Measurements from ENCODE around the gene VAMP2.

The VAMP2 gene

GRCh38 chr17:8133941-8134340 is 28.8 kb downstream of the VAMP2 start:
- no peak for TF ChIP-seq EZH2phosphoT487 (conservative IDR thresholded peaks at IDR 0.05; ENCODE audit: low read length)
- no peak for TF ChIP-seq CTCF (IDR thresholded peaks at IDR 0.05; ENCODE audit: insufficient read depth, low read length, poor library complexity, severe bottlenecking)
- Histone ChIP-seq H3K9me2 (replicated peaks; ENCODE audit: insufficient read depth, low read length) (no peaks in the 10 kb centered on the region), H3K4me2 (ENCODE audit: low read depth, low read length, poor library complexity, severe bottlenecking) (no peak overlapping the region), H3K79me2 (ENCODE audit: insufficient read depth, low read length) (no peaks in the 10 kb centered on the region), H3K9me3 (ENCODE audit: insufficient read depth, low read length) (no peaks in the 10 kb centered on the region), H3K27ac (ENCODE audit: low read depth, low read length) (no peak overlapping the region), H2AFZ (ENCODE audit: low read depth, low read length, severe bottlenecking) (no peak overlapping the region), H3K4me3 (ENCODE audit: insufficient read depth, low read length, poor library complexity, severe bottlenecking) (no peak overlapping the region), H3F3A (ENCODE audit: insufficient read depth) (no peaks in the 10 kb centered on the region), H3K9ac (ENCODE audit: low read length) (no peak overlapping the region), H4K20me1 (ENCODE audit: low read depth, low read length) (no peaks in the 10 kb centered on the region), H3K27me3 (ENCODE audit: low read length) (no peaks in the 10 kb centered on the region), H3K36me3 (ENCODE audit: low read length) (no peaks in the 10 kb centered on the region)

GRCh38 chr17:8133399-8133798 is 29.3 kb downstream of the VAMP2 start:
- no peaks in the 10 kb centered on the region for H4K20me1 ChIP-seq (ENCODE audit: low read depth, low read length)
- H3F3A ChIP-seq (ENCODE audit: insufficient read depth) = no peaks in the 10 kb centered on the region
- TF ChIP-seq EZH2phosphoT487 (conservative IDR thresholded peaks at IDR 0.05; ENCODE audit: low read length) (no peak), CTCF (IDR thresholded peaks at IDR 0.05; ENCODE audit: insufficient read depth, low read length, poor library complexity, severe bottlenecking) (no peak)
- no peak overlapping the region for H3K4me3 ChIP-seq (ENCODE audit: insufficient read depth, low read length, poor library complexity, severe bottlenecking)
- no peaks in the 10 kb centered on the region for H3K9me2 ChIP-seq (replicated peaks; ENCODE audit: insufficient read depth, low read length)
- no peak overlapping the region for H3K9ac ChIP-seq (ENCODE audit: low read length)
- H3K9me3 ChIP-seq (ENCODE audit: insufficient read depth, low read length) = no peaks in the 10 kb centered on the region
- no peaks in the 10 kb centered on the region for H3K79me2 ChIP-seq (ENCODE audit: insufficient read depth, low read length)
- no peaks in the 10 kb centered on the region for H3K36me3 ChIP-seq (ENCODE audit: low read length)
- H3K27me3 ChIP-seq (ENCODE audit: low read length) = no peaks in the 10 kb centered on the region
- H3K4me2 ChIP-seq (ENCODE audit: low read depth, low read length, poor library complexity, severe bottlenecking) = no peak overlapping the region
- no peak overlapping the region for H2AFZ ChIP-seq (ENCODE audit: low read depth, low read length, severe bottlenecking)
- H3K27ac ChIP-seq (ENCODE audit: low read depth, low read length) = no peak overlapping the region

GRCh38 chr17:8131844-8132441 is 30.8 kb downstream of the VAMP2 start:
- no peaks in the 10 kb centered on the region for H3K9me2 ChIP-seq (replicated peaks; ENCODE audit: insufficient read depth, low read length)
- TF ChIP-seq EZH2phosphoT487 (conservative IDR thresholded peaks at IDR 0.05; ENCODE audit: low read length) (no peak), CTCF (IDR thresholded peaks at IDR 0.05; ENCODE audit: insufficient read depth, low read length, poor library complexity, severe bottlenecking) (no peak)
- no peak overlapping the region for H3K4me2 ChIP-seq (ENCODE audit: low read depth, low read length, poor library complexity, severe bottlenecking)
- peaks cover under 1% of the 10 kb centered on the region; the same call in 1 of the 2 replicates for H3F3A ChIP-seq (ENCODE audit: insufficient read depth)
- H3K36me3 ChIP-seq (ENCODE audit: low read length) = no peaks in the 10 kb centered on the region
- H3K27ac ChIP-seq (ENCODE audit: low read depth, low read length) = no peak overlapping the region
- no peaks in the 10 kb centered on the region for H3K9me3 ChIP-seq (ENCODE audit: insufficient read depth, low read length)
- no peaks in the 10 kb centered on the region for H3K79me2 ChIP-seq (ENCODE audit: insufficient read depth, low read length)
- H3K4me3 ChIP-seq (ENCODE audit: insufficient read depth, low read length, poor library complexity, severe bottlenecking) = no peak overlapping the region
- no peaks in the 10 kb centered on the region for H3K27me3 ChIP-seq (ENCODE audit: low read length)
- no peak overlapping the region for H2AFZ ChIP-seq (ENCODE audit: low read depth, low read length, severe bottlenecking)
- H4K20me1 ChIP-seq (ENCODE audit: low read depth, low read length) = no peaks in the 10 kb centered on the region
- no peak overlapping the region for H3K9ac ChIP-seq (ENCODE audit: low read length)
